SJCRH30 (cell line): ENCODE measurements around the gene KRTAP13-2. TPM values are rescaled to one million over a fixed set of nuclear protein-coding genes. Genes with fewer than 3 reads are reported as not detected.

Experiments
- DNase-seq, 2 experiments: peaks; one replicate each; pipeline ENCODE4 v3.0.0-alpha.2; 2015 to 2020
- H3K27ac ChIP-seq: fragments of 250-450 bp; sonication (Bioruptor Pico); 2 replicates; pipeline ENCODE4 v1.5.1; 2020; ENCODE audit warnings: mild to moderate bottlenecking, moderate library complexity
- H3K27me3 ChIP-seq: fragments of 250-450 bp; sonication (Bioruptor Pico); 2 replicates; pipeline ENCODE4 v1.5.1; 2020; ENCODE audit warnings: mild to moderate bottlenecking, moderate library complexity
- H3K36me3 ChIP-seq: fragments of 250-450 bp; sonication (Bioruptor Pico); 2 replicates; pipeline ENCODE4 v1.5.1; 2020; ENCODE audit warnings: mild to moderate bottlenecking, moderate library complexity
- H3K4me1 ChIP-seq: fragments of 250-450 bp; sonication (Bioruptor Pico); 2 replicates; pipeline ENCODE4 v1.5.1; 2020; ENCODE audit warnings: mild to moderate bottlenecking, moderate library complexity
- H3K4me3 ChIP-seq: fragments of 250-450 bp; sonication (Bioruptor Pico); 2 replicates; pipeline ENCODE4 v1.5.1; 2020; ENCODE audit warnings: mild to moderate bottlenecking, moderate library complexity
- H3K9me3 ChIP-seq: fragments of 250-450 bp; sonication (Bioruptor Pico); replicated peaks from 2 replicates; pipeline ENCODE4 v1.5.1; 2020; ENCODE audit warnings: mild to moderate bottlenecking, moderate library complexity
- total RNA-seq: library from RNA; depleted of rRNA; stranded (reverse); fragments of >200 nt; shearing (Covaris generic); gene quantifications from 2 replicates; pipeline ENCODE4 v1.2.3, GENCODE V29; 2014; rRNA removed

Gene KRTAP13-2
- total RNA-seq, 1 experiment from 2014 or later: not detected

GRCh38 chr21:30337772-30338171 lies 34.3 kb downstream of the KRTAP13-2 start:
- Histone ChIP-seq H3K4me3 (no peak overlapping the region), H3K27ac (no peak overlapping the region), H3K36me3 (no peaks in the 10 kb centered on the region), H3K9me3 (no peaks in the 10 kb centered on the region), H3K4me1 (no peaks in the 10 kb centered on the region), H3K27me3 (no peaks in the 10 kb centered on the region; the same call in 1 of the 2 replicates)
- no peak for DNase-seq

GRCh38 chr21:30337276-30337744 lies 34.8 kb downstream of the KRTAP13-2 start, which contains the start of gene KRTAP27-1:
Gene KRTAP27-1 (minus strand): TSS chr21:30337694. CDS start chr21:30337668, 26 bp downstream.
- DNase-seq: no peak
- Histone ChIP-seq H3K4me1 (no peaks in the 10 kb centered on the region), H3K27ac (no peak within 1 kb of the TSS), H3K9me3 (no peaks in the 10 kb centered on the region), H3K36me3 (no peaks in the 10 kb centered on the region), H3K27me3 (no peaks in the 10 kb centered on the region; the same call in 1 of the 2 replicates), H3K4me3 (no peak within 1 kb of the TSS)

- no peak for DNase-seq
- Histone ChIP-seq H3K36me3 (no peaks in the 10 kb centered on the region), H3K4me3 (no peak overlapping the region), H3K27ac (no peak overlapping the region), H3K27me3 (no peaks in the 10 kb centered on the region), H3K4me1 (no peaks in the 10 kb centered on the region), H3K9me3 (no peaks in the 10 kb centered on the region)
Observed at GRCh38 chr21:30336596-30336995, 35.5 kb downstream of the KRTAP13-2 start.

- no peak for DNase-seq
- Histone ChIP-seq H3K9me3 (no peaks in the 10 kb centered on the region), H3K4me1 (no peaks in the 10 kb centered on the region)
Observed at GRCh38 chr21:30333736-30334135, 38.3 kb downstream of the KRTAP13-2 start.

GRCh38 chr21:30332681-30333080 lies 39.4 kb downstream of the KRTAP13-2 start:
- no peak overlapping the region for H3K4me3 ChIP-seq
- H3K4me1 ChIP-seq: no peaks in the 10 kb centered on the region
- no peak for DNase-seq
- no peaks in the 10 kb centered on the region for H3K36me3 ChIP-seq
- no peaks in the 10 kb centered on the region for H3K27me3 ChIP-seq
- H3K9me3 ChIP-seq: no peaks in the 10 kb centered on the region
- no peak overlapping the region for H3K27ac ChIP-seq

More at GRCh38 chr21:30333736-30334135, 38.3 kb downstream of the KRTAP13-2 start:
- H3K27ac ChIP-seq: no peak overlapping the region
- H3K27me3 ChIP-seq: no peaks in the 10 kb centered on the region
- no peaks in the 10 kb centered on the region for H3K36me3 ChIP-seq
- no peak overlapping the region for H3K4me3 ChIP-seq

- Histone ChIP-seq H3K27me3 (no peaks in the 10 kb centered on the region), H3K27ac (no peak overlapping the region), H3K9me3 (no peaks in the 10 kb centered on the region), H3K36me3 (no peaks in the 10 kb centered on the region), H3K4me1 (no peaks in the 10 kb centered on the region), H3K4me3 (no peak overlapping the region)
- DNase-seq: no peak
Observed at GRCh38 chr21:30329203-30329875, 42.7 kb downstream of the KRTAP13-2 start.

- DNase-seq: no peak
- Histone ChIP-seq H3K4me1 (no peaks in the 10 kb centered on the region), H3K36me3 (no peaks in the 10 kb centered on the region), H3K9me3 (no peaks in the 10 kb centered on the region), H3K4me3 (no peak overlapping the region), H3K27ac (no peak overlapping the region), H3K27me3 (no peaks in the 10 kb centered on the region)
Observed at GRCh38 chr21:30326390-30326789, 45.7 kb downstream of the KRTAP13-2 start.

Other genes with a start within 250 kb of the KRTAP13-2 start
- not detected in 2 replicates for gene CLDN17, start 205.5 kb downstream of the KRTAP13-2 start, total RNA-seq
- gene CLDN8, start 156.2 kb downstream of the KRTAP13-2 start, total RNA-seq: not detected in 2 replicates
- gene KRTAP24-1, start 89.3 kb downstream of the KRTAP13-2 start, total RNA-seq: not detected in 2 replicates
- not detected in 2 replicates for gene KRTAP25-1, start 82.8 kb downstream of the KRTAP13-2 start, total RNA-seq
- gene KRTAP26-1, start 52.0 kb downstream of the KRTAP13-2 start, total RNA-seq: not detected in 2 replicates
- not detected in 2 replicates for gene KRTAP27-1, start 34.6 kb downstream of the KRTAP13-2 start, total RNA-seq
- not detected in 2 replicates for gene KRTAP23-1, start 23.7 kb downstream of the KRTAP13-2 start, total RNA-seq
- gene KRTAP13-1, start 23.8 kb upstream of the KRTAP13-2 start, total RNA-seq: not detected in 2 replicates
- not detected in 2 replicates for gene KRTAP13-3, start 53.7 kb upstream of the KRTAP13-2 start, total RNA-seq
- gene KRTAP13-4, start 57.9 kb upstream of the KRTAP13-2 start, total RNA-seq: not detected in 2 replicates
- gene KRTAP15-1, start 68.0 kb upstream of the KRTAP13-2 start, total RNA-seq: not detected in 2 replicates
- gene KRTAP19-1, start 108.1 kb upstream of the KRTAP13-2 start, total RNA-seq: not detected in 2 replicates
- not detected in 2 replicates for gene KRTAP19-2, start 115.2 kb upstream of the KRTAP13-2 start, total RNA-seq
- not detected in 2 replicates for gene KRTAP19-3, start 119.7 kb upstream of the KRTAP13-2 start, total RNA-seq
- gene KRTAP19-4, start 124.9 kb upstream of the KRTAP13-2 start, total RNA-seq: not detected in 2 replicates
- not detected in 2 replicates for gene KRTAP19-5, start 129.9 kb upstream of the KRTAP13-2 start, total RNA-seq
- gene KRTAP19-6, start 169.6 kb upstream of the KRTAP13-2 start, total RNA-seq: not detected in 2 replicates
- gene KRTAP19-7, start 189.0 kb upstream of the KRTAP13-2 start, total RNA-seq: not detected in 2 replicates
- gene KRTAP22-2, start 218.1 kb upstream of the KRTAP13-2 start, total RNA-seq: not detected in 2 replicates
- gene KRTAP6-3, start 220.2 kb upstream of the KRTAP13-2 start, total RNA-seq: not detected in 2 replicates
- not detected in 2 replicates for gene KRTAP6-2, start 226.6 kb upstream of the KRTAP13-2 start, total RNA-seq
- gene KRTAP22-1, start 228.8 kb upstream of the KRTAP13-2 start, total RNA-seq: not detected in 2 replicates
- not detected in 2 replicates for gene KRTAP6-1, start 241.7 kb upstream of the KRTAP13-2 start, total RNA-seq
- not detected in 2 replicates for gene KRTAP20-1, start 244.2 kb upstream of the KRTAP13-2 start, total RNA-seq
- not detected in 2 replicates for gene KRTAP20-4, start 248.4 kb upstream of the KRTAP13-2 start, total RNA-seq